ENCODE results near the gene ATF6. TPM values are rescaled to one million over a fixed set of nuclear protein-coding genes. Genes with fewer than 3 reads are reported as not detected.
A peak's percentile ranks its signal among the peaks of the same experiment; 100 is the strongest.

The ATF6 gene
- total and polyA plus RNA-seq, 9 of the 15 experiments (the other 6 are each of a cell fraction or from before 2014, with no cell fraction given): 11.7 to 32.4 (median 20.4) TPM

GRCh38 chr1:161726473-161727255 is 39.5 kb upstream of the ATF6 start (continued):
- TF ChIP-seq TRIM25 (IDR thresholded peaks at IDR 0.05; ENCODE audit: borderline replicate concordance) (no peak), ZNF444 (CRISPR knock-in tag; IDR thresholded peaks at IDR 0.05) (no peak), DEAF1 (CRISPR knock-in tag; IDR thresholded peaks at IDR 0.05) (no peak), ARID2 (IDR thresholded peaks at IDR 0.05) (no peak), POLR2AphosphoS2 (IDR thresholded peaks at IDR 0.05; ENCODE audit: low read length) (no peak), CHAMP1 (IDR thresholded peaks at IDR 0.05) (no peak), DNMT1 (IDR thresholded peaks at IDR 0.05) (no peak), THRA (IDR thresholded peaks at IDR 0.05) (no peak), ZBTB12 (CRISPR knock-in tag; IDR thresholded peaks at IDR 0.05) (no peak), HDAC8 (tag; IDR thresholded peaks at IDR 0.05) (no peak), EWSR1 (IDR thresholded peaks at IDR 0.05; ENCODE audit: borderline replicate concordance, low read depth, partially characterized antibody) (no peak), ZNF445 (CRISPR knock-in tag; IDR thresholded peaks at IDR 0.05; ENCODE audit: low read depth) (no peak), ZNF395 (CRISPR knock-in tag; IDR thresholded peaks at IDR 0.05) (peak; percentile 61; the same call in 1 of the 2 replicates), PYGO2 (tag; IDR thresholded peaks at IDR 0.05) (no peak), FUS (optimal IDR thresholded peaks at IDR 0.05; ENCODE audit: low read depth, low read length) (peak; percentile 85), CEBPB (tag; IDR thresholded peaks at IDR 0.05) (no peak), COPS2 (conservative IDR thresholded peaks at IDR 0.05) (no peak), SREBF1 (IDR thresholded peaks at IDR 0.05; ENCODE audit: borderline replicate concordance, low read depth, low read length) (no peak)
